ENCODE results near the gene PDZD7. TPM values are rescaled to one million over a fixed set of nuclear protein-coding genes. Genes with fewer than 3 reads are reported as not detected.
A peak's percentile ranks its signal among the peaks of the same experiment; 100 is the strongest.

PDZD7 gene
- total and polyA plus RNA-seq, 2 donors (not counting 3 experiments of a cell fraction or from before 2014, with no cell fraction given): 0.41 to 1.6 TPM

- dilution Hi-C loops (cut with MboI; ENCODE audit: extremely low pct_ligation_motif_present, low sequenced_read_pairs): no loop called here
- no peak overlapping the region for H3K4me3 ChIP-seq (replicated peaks in 1 of 3; ENCODE audit: insufficient read depth in 1 of 3, low read depth in 1 of 3, low read length in 3 of 3)
- no peak overlapping the region for H3K4me2 ChIP-seq (ENCODE audit: insufficient read depth, low read length)
- H3K9me1 ChIP-seq (replicated peaks; ENCODE audit: control insufficient read depth, extremely low read depth, insufficient read depth, low read length): no peaks in the 10 kb centered on the region
- ChIA-PET POLR2A (no interaction called here), CTCF (interaction anchor here (0.6 to 7.3 kb wide), 21 partner anchors 12 to 456 kb away, joined by 3 to 254 read pairs (median 5); partner anchors contain the start of genes KAZALD1, LZTS2, MRPL43 and PDZD7)
- H4K20me1 ChIP-seq (replicated peaks; ENCODE audit: control insufficient read depth, extremely low read depth, insufficient read depth, low read length): no peaks in the 10 kb centered on the region
- BruUV-seq (replicated peaks): no TSS peak
- H3K36me3 ChIP-seq (ENCODE audit: control insufficient read depth in 2 of 2, extremely low read depth in 1 of 2, insufficient read depth in 2 of 2, low read length in 2 of 2): no peaks in the 10 kb centered on the region
- no peaks in the 10 kb centered on the region for H3K27me3 ChIP-seq (ENCODE audit: control insufficient read depth in 2 of 2, insufficient read depth in 2 of 2, low read length in 2 of 2)
- peak; percentile 90 to 93 for TF ChIP-seq CTCF (IDR thresholded peaks at IDR 0.05; ENCODE audit: extremely low read depth in 1 of 2, insufficient read depth in 1 of 2, low read depth in 1 of 2, low read length in 2 of 2)
- TF ChIP-seq MAX (IDR thresholded peaks at IDR 0.05; ENCODE audit: insufficient read depth, insufficient read length): peak; percentile 25
- TF ChIP-seq GATA2 (IDR thresholded peaks at IDR 0.05; ENCODE audit: insufficient read depth, insufficient read length, low read depth, low read length): no peak
- no peaks in the 10 kb centered on the region for H3K79me2 ChIP-seq (ENCODE audit: control insufficient read depth, insufficient read depth, low read length)
- peak; percentile 86 for FAIRE-seq
- H2AFZ ChIP-seq (ENCODE audit: low read depth, low read length): peak overlapping the region; percentile 20
- H3K9me3 ChIP-seq (replicated peaks; ENCODE audit: control insufficient read depth, insufficient read depth, low read length): no peaks in the 10 kb centered on the region
- H3K4me1 ChIP-seq (ENCODE audit: control insufficient read depth, extremely low read depth, insufficient read depth, low read length): no peaks in the 10 kb centered on the region
- DNase-seq (ENCODE audit: low read depth, low spot score): peak; percentile 82
- intact Hi-C loops (cut with micrococcal nuclease): loop anchor here (1.0 to 10.0 kb wide), 3 partner anchors 14 to 104 kb away; partner anchors contain the start of gene SLF2
- no peak overlapping the region for H3K9ac ChIP-seq (replicated peaks; ENCODE audit: extremely low read depth, insufficient read depth, low read length)
- H3K27ac ChIP-seq (ENCODE audit: insufficient read depth, low read depth, low read length): no peak overlapping the region
These were observed 12.1 kb downstream of the PDZD7 start for GRCh38 chr10:101018600-101019439.

All from endothelial cell of umbilical vein (primary cell).